ENCODE data around the gene EPS8. TPM values are rescaled to one million over a fixed set of nuclear protein-coding genes. Genes with fewer than 3 reads are reported as not detected.
"Not testable (repeated sequence)": the region's sequence is repeated elsewhere in the genome, so short reads cannot be mapped to it uniquely, and the experiment has no call there.

EPS8 gene
- total RNA-seq, 1 donor from 2014 or later: 31.7 TPM

GRCh38 chr12:15741082-15741481 is 48.1 kb downstream of the EPS8 start:
- H3K4me3 Mint-ChIP-seq: no peak overlapping the region
- no peaks in the 10 kb centered on the region for H3K27me3 Mint-ChIP-seq

DNA sequence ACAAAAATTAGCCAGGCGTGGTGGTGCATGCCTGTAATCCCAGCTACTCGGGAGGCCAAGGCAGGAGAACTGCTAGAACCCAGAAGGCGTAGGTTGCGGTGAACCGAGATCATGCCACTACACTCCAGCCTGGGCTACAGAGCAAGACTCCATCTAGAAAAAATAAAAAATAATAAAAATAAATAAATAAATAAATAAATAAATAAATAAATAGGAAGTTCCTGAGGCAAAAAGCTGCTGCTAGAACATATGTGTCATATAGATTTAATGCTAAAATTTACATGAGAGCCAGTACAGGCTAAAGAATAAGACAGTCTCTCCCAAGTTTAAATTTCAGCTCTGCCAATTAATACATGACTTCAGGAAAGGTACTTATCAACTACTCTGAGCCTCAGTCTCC is 48.8 kb downstream of the EPS8 start:
- not testable (repeated sequence) for H3K27ac Mint-ChIP-seq; H3K27me3 Mint-ChIP-seq; DNase-seq (ENCODE audit: extremely low spot score, unreplicated experiment); H3K36me3 Mint-ChIP-seq; H3K9me3 Mint-ChIP-seq; H3K4me3 Mint-ChIP-seq; H3K4me1 Mint-ChIP-seq (ENCODE audit: unreplicated experiment)

More at GRCh38 chr12:15741082-15741481, 48.1 kb downstream of the EPS8 start:
- H3K4me1 Mint-ChIP-seq (ENCODE audit: unreplicated experiment): no peaks in the 10 kb centered on the region
- peaks cover 12% of the 10 kb centered on the region for H3K36me3 Mint-ChIP-seq
- no peak for DNase-seq (ENCODE audit: extremely low spot score, unreplicated experiment)
- H3K27ac Mint-ChIP-seq: no peak overlapping the region
- no peak for TF ChIP-seq CTCF (conservative IDR thresholded peaks at IDR 0.05)
- H3K9me3 Mint-ChIP-seq: peaks cover 5% of the 10 kb centered on the region

GRCh38 chr12:15738438-15739015 is 50.7 kb downstream of the EPS8 start:
- Mint-ChIP-seq H3K36me3 (peaks cover 5% of the 10 kb centered on the region), H3K27me3 (no peaks in the 10 kb centered on the region), H3K27ac (no peak overlapping the region), H3K9me3 (no peaks in the 10 kb centered on the region), H3K4me3 (no peak overlapping the region), H3K4me1 (ENCODE audit: unreplicated experiment) (no peaks in the 10 kb centered on the region)
- no peak for TF ChIP-seq CTCF (conservative IDR thresholded peaks at IDR 0.05)
- no peak for DNase-seq (ENCODE audit: extremely low spot score, unreplicated experiment)

DNA sequence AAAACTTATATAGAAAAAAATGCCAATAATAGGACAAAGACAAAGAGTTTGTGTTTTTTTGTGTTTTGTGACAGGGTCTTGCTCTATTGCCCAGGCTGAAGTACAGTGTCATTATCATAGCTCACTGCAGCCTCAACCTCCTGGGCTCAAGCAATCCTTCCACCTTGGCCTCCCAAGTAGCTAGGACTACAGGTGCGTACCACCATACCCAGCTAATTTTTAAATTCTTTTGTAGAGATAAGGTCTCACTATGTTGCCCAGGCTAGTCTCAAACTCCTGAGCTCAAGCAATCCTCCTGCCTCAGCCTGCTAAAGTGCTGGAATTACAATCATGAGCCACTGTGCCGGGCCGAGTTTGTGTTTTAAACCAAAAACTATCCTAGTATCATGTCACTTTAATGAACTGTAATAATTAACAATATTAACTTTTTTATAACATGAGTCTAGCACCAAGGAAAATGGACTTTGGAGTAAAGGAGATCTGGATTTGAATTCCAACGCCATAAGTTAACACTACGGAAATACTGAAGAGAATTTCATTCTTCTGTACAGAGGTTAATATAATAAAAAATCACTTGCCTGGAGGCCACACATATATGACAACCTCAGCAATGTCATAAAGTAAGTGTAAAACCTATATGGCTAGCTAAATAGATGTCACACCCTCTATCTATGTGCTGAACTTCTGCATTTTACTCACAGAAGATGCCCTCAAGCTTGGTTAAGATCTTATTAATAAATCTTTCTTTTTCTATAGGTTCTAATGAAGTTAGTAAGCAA is 53.2 kb downstream of the EPS8 start:
- Mint-ChIP-seq H3K36me3 (peaks cover 14% of the 10 kb centered on the region), H3K9me3 (no peaks in the 10 kb centered on the region), H3K27ac (no peak overlapping the region), H3K4me1 (ENCODE audit: unreplicated experiment) (no peaks in the 10 kb centered on the region), H3K4me3 (no peak overlapping the region), H3K27me3 (no peaks in the 10 kb centered on the region)
- no peak for TF ChIP-seq CTCF (conservative IDR thresholded peaks at IDR 0.05)
- no peak for DNase-seq (ENCODE audit: extremely low spot score, unreplicated experiment)

DNA sequence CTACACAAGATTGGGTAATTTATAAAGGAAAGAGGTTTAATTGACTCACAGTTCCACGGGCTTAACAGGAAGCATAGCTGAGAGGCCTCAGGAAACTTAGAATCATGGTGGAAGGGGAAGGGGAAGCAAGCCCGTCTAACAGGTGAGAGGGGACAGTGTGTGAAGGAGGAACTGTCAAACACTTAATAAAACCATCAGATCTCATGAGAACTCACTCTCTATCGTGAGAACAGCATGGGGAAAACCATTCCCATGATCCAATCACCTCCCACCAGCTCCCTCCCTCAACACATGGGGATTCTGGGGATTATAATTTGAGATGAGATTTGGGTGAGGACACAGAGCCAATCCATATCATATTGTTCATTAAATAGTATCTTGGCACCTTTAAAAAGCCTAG is 56.1 kb downstream of the EPS8 start:
- H3K27me3 Mint-ChIP-seq: no peaks in the 10 kb centered on the region
- no peak for TF ChIP-seq CTCF (conservative IDR thresholded peaks at IDR 0.05)
- H3K4me1 Mint-ChIP-seq (ENCODE audit: unreplicated experiment): no peaks in the 10 kb centered on the region
- no peaks in the 10 kb centered on the region for H3K9me3 Mint-ChIP-seq
- DNase-seq (ENCODE audit: extremely low spot score, unreplicated experiment): no peak
- H3K36me3 Mint-ChIP-seq: peaks cover 19% of the 10 kb centered on the region
- no peak overlapping the region for H3K4me3 Mint-ChIP-seq
- no peak overlapping the region for H3K27ac Mint-ChIP-seq

DNA sequence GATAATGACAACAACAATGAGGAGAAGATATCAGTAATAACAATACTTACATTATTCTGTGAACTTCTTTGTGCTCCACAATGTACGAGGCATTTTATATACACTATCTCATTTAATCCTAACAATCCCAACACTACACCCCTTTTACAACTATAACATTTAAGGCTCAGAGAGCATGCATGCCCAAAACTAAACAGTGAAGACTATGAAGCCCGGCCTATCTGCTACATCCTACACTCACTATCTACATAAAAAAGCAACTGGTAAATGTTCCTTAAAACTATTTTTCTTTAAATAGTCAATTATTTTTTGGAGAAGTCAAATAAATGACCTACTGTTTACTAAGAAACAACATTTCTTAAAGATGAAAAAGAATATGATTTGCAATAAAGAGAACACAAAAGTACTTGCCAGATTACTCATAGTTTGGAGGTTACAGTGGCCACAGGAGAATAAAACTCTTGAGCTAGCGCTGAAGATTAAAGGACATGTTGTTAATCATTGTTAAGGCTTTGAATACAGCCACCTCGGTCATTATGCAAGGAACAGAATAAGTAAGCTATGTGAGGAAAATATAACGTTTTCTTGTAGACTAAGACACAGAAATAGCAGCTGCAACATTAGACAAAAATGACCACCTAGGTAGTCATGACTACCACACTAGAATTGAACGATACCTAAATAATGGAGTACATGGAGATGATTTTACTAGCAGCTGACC is 56.7 kb downstream of the EPS8 start:
- H3K4me3 Mint-ChIP-seq: no peak overlapping the region
- H3K36me3 Mint-ChIP-seq: peaks cover 22% of the 10 kb centered on the region
- H3K27ac Mint-ChIP-seq: no peak overlapping the region
- H3K4me1 Mint-ChIP-seq (ENCODE audit: unreplicated experiment): no peaks in the 10 kb centered on the region
- H3K27me3 Mint-ChIP-seq: no peaks in the 10 kb centered on the region
- no peak for TF ChIP-seq CTCF (conservative IDR thresholded peaks at IDR 0.05)
- H3K9me3 Mint-ChIP-seq: no peaks in the 10 kb centered on the region
- DNase-seq (ENCODE audit: extremely low spot score, unreplicated experiment): no peak

Measured in type B pancreatic cell (in vitro differentiated cells).